ENCODE data around the gene INA.
"Not testable (repeated sequence)": the region's sequence is repeated elsewhere in the genome, so short reads cannot be mapped to it uniquely, and the experiment has no call there.

INA gene
- total RNA-seq = 0 reads per million in 2 donors

GRCh38 chr10:103276896-103277712 lies at the start of gene INA:
TSS of gene INA (plus strand) at chr10:103277138. CDS start at chr10:103277212, 74 bp downstream.
- peak in 1 of 5 experiments; percentile 71 for DNase-seq

DNA sequence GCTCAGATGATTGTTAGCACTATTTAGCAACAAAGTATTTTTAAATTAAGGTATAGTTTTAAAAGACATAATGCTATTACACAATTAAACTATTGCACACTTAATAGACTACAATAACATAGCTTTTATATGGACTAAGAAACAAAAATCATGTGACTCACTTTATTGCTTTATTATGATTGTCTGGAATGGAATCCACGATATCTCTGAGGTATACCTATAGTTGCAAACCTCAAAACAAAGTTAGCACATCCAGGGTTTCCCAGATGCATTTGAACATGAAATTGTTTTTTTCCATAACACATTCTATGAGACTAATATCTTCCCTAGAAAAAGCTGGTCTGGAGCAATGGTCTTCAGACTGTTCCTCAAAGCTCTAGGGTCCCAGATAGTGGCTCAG lies 49.5 kb upstream of the INA start:
- no peak for DNase-seq

DNA sequence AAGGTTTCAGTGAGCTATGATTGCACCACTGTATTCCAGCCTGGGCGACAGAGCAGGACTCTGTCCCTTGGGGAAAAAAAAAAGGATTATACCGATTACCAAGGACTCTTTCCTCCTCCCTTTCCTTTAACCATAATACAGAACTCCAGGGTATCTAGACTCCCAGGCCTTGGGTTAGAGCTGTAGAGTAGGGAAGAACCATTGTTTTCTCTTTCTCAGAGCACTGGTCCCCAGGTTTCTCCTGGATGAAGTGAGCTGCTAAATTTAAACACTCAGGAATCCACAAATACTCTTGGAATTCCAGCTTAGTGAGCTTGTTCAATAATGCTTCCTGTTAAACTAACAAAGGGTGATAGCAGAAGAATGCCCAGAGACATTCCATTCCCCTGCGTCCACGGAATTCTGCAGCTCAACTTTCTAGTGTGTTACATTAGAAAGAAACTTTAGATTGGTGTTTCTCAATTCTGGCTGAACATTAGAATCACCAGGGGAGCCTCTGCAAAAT lies 45.8 kb upstream of the INA start:
- DNase-seq = no peak

DNA sequence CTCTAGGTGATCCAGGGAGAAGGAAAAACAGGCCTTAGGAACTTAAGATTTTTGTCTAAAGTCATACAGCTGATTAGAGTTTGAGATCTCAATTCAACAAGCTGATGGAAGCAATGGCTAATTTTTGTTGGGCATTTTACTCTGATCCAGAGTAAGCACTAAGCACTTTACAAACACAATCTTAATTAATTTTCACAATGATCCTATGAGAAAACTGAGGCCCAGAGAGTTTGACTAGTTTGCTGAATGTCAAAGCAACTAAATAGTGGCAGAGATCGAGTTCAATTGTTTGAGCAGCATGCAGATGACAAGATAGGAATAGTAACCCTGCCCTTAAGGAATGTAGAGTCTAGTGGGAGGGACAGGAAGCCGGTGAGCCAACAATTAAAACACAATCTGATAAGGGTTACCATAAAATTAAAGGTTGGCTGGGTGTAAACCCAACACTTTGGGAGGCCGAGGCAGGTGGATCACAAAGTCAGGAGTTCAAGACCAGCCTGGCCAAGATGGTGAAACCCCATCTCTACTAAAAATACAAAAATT lies 44.7 kb upstream of the INA start:
- no peak for DNase-seq

GRCh38 chr10:103232772-103233488 lies 44.0 kb upstream of the INA start:
- DNase-seq = no peak

GRCh38 chr10:103235775-103236174 lies 41.2 kb upstream of the INA start:
- no peak for DNase-seq

DNA sequence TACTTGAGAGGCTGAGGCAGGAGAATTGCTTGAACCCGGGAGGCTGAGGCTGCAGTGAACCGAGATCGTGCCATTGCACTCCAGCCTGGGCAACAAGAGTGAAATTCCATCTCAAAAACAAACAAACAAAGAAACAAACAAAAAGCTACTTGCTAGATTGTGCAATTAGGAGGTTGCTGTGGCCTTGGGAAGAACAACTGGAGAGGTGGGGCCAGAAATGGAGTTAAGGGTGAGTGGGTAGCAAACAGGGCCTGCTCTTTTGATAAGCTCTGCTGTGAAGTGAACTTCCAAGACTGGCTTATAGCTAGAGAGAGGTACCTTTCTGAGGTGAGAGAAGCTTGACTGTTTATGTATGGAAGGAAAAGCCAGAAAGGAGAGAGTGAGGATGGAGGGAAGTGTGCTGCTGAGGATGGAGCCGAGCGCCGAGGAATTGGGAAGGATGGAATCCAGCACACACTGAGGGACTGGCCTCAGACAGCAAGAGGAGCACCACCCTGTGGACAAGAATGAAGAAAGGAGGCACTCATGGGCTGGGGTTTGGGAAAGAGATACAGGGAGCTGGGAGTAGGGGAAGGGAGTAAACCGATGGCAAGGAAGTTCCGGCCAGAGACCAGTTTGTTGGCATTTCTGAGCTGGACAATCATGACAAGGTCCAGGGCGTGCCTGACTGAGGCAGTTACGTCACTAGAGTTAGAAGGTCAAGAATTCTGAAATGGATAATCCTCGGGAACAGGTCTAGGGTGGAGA lies 38.3 kb upstream of the INA start:
- no peak for DNase-seq

DNA sequence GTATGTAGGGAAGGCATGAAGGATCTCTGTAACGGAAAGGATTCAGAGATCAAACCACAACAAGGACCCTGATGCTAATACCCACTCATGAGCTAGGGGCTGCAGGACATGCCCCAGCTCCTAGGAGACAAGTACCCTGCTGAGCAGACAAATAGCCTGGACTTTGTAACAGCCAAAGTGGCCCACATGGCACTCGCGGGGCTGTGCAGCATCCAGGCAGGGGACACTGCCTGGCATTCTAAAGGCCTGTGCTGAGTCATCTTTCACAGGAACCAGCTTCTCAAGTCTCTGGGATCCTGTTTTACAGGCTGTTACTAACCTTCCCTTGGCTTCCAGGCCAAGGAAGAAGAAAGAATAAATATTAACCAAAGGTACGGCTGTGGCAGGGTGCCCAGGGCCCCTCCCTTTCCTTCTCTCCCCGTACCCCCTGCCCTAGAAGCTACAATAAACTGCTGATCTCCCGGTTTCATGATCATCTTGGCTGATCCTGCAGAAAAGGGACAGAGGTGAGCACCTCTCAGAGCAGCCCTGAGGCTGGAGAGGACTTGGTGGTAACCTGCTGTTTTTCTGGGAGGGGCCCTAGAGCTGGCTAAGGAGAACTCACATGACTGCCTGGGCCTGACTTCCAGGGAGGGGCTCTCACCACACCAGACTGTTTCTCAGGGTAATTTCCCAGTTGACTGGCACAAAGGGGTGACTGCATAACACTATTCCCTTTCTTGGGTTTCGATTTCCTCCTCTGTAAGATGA lies 35.5 kb upstream of the INA start:
- no peak for DNase-seq

- peak in 4 of 5 experiments; percentile 28 to 54 (median 35) for DNase-seq
These were observed 32.2 kb upstream of the INA start for GRCh38 chr10:103244666-103245271.

DNA sequence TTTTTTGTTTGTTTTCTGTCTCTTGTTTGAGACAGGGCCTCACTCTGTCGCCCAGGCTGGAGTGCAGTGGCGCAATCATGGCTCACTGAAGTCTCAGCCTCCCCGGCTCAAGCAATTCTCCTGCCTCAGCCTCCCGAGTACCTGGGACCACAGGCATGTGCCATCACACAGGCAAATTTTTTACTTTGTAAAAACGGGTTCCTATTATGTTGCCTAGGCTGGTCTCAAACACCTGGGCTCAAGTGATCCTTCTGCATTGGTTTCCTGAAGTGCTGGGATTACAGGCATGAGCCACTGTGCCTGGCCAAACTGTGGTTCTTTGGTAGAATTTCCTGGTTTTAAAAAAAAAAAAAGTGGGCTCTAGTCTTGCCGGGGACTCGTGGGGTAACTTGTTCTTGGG lies 31.4 kb upstream of the INA start, which contains the start of gene RPEL1:
TSS of gene RPEL1 (plus strand) at position 301 of the 400 bp plus-strand sequence. CDS start 110 bp downstream, outside the sequence.
- DNase-seq = not testable (repeated sequence)

GRCh38 chr10:103246324-103246723 lies 30.6 kb upstream of the INA start:
- no peak for DNase-seq

- DNase-seq = no peak
These were observed 22.8 kb upstream of the INA start for GRCh38 chr10:103254113-103254512.

- DNase-seq = peak in 1 of 5 experiments; percentile 35
These were observed 22.2 kb upstream of the INA start for GRCh38 chr10:103254538-103255325.

DNA sequence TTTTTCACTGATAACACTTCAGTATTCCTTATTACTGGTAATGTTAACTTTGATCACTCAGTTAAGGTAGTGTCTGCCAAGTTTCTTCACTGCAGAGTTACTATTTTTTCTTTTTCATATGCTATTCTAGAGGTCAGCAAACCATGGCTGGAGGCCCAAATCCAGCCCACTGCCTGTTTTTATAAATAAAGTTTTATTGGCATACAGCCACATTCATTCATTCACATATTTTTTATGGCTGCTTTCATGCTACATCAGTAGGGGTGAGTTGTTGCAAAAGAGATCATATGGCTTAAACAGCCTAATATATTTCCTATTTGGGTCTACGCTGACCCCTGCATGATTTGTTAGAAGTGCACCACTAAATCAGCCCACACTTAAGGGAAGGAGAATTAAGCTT lies 20.3 kb upstream of the INA start:
- no peak for DNase-seq

DNA sequence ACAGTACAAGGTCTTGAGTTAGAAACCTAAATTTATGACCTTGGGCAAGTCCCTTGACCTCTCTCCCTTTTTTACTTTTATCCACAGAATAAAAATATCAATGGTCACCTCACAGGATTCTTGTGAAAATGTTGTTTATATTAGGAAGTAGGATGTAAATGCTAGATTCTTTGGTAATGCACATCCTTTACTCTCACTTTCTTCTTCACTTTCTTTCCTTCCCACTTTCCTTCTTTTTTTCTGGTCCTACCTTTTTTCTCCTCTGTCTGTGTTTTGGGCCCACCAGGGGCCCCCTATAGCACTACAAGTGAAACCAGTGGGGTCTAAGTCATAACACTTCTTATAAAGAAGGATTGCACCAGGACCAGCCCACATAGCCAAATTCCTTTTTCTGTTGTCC lies 19.1 kb upstream of the INA start:
- DNase-seq = no peak

DNA sequence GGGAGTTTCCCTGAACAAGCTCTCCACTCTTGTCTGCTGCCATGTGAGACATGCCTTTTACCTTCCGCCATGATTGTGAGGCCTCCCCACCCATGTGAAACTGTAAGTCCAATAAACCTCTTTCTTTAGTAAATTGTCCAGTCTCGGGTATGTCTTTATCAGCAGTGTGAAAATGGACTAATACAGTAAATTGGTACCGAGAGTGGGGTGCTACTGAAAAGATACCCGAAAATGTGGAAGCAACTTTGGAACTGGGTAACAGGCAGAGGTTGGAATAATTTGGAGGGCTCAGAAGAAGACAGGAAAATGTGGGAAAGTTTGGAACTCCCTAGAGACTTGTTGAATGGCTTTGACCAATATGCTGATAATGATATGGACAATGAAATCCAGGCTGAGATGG lies 18.0 kb upstream of the INA start:
- not testable (repeated sequence) for DNase-seq

GRCh38 chr10:103259989-103260388 lies 16.9 kb upstream of the INA start:
- no peak for DNase-seq

DNA sequence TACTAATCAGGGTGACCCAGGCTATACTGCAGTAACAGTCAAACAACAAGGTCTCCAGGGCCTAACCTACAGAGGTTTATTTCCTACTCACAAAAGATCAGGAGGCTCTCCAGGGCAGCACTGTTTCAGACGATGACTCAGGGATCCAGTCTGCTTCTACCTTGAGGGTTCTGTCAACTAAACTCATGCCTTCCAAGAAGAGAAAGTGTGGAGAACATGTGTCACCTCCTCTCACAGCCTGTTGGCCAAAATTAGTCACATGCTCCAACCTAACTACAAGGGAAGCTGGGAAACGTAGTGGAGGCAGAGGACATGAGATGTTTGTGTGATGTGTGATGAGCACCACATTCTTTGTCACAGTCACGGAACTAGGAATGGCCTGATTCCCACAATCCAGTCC lies 14.7 kb upstream of the INA start:
- DNase-seq = no peak

GRCh38 chr10:103265717-103266329 lies 11.1 kb upstream of the INA start:
- DNase-seq = peak in 1 of 5 experiments; percentile 52

- no peak for DNase-seq
These were observed 3.9 kb upstream of the INA start for GRCh38 chr10:103273041-103273441.

Data from T-helper 2 cell (primary cell).